Measurements from ENCODE around the gene CD59. TPM values are rescaled to one million over a fixed set of nuclear protein-coding genes. Genes with fewer than 3 reads are reported as not detected.

The CD59 gene, protein sequence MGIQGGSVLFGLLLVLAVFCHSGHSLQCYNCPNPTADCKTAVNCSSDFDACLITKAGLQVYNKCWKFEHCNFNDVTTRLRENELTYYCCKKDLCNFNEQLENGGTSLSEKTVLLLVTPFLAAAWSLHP
- total RNA-seq: 932 TPM
- long read RNA-seq, full-length matches to known transcripts: 341 of 439 reads
- long read RNA-seq, partial matches to known transcripts: 11 of 439 reads
- long read RNA-seq, other reads (novel, unspliced or antisense): 87 of 439 reads

DNA sequence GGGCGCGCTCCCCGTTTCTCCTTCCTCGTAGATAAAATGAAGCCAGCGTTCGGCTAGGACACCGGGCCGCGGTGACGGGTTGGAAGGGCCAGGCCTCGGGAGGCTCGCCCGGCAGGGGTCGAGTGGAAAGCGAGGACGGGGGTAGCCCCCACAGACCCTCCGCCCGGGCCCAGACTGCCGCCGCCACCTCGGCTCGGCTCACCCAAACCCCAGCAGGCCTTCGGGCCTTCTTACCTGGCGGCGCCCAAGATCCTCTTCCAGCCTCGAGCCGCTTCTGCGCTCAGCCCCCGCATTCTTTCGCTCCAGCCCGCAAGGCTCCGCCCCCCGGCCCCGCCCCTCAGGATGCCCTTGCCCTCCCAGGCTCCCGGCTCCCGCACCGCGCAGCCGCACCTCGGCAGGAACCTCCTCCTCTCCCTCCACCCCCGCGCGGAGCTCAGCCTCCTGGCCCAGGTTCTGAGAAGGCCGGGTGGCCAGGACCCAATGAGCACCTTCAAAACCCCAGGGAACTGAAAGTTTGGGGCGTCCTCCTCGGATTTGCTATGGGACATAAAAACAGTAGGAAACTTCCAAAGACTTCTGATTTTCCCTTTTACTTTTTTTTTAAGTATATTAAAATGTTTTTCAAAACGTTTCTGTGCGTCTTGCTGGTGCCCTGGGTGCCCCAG is at the start of gene CD59:
Gene CD59, minus strand, starts transcription at position 276 of the 665 bp plus-strand sequence. CDS start 13,978 bp downstream, outside the sequence.
- DNase-seq (ENCODE audit: low spot score): peak; percentile 99
- intact Hi-C loops (cut with DNase I): loop anchor here (5.0 kb wide), 2 partner anchors 374 to 479 kb away; partner anchors contain the start of gene HIPK3

DNA sequence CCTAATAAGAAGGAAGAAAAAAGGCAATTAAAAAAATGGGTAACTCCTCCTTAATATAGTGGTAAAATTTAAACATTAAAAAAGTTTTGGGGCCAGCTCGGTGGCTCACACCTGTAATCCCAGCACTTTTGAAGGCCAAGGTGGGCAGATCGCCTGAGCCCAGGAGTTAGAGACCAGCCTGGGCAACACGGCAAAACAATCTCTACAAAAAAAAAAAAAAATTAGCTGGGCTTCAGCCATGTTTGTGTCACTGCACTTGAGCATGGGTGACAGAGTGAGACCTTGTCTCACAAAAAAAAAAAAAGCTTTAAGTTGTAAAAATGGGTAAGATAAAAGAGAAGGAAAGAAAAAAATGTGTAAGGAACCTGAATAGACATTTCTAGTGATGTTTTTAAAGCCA is 49.4 kb upstream of the CD59 start:
- DNase-seq (ENCODE audit: low spot score): no peak
- intact Hi-C loops (cut with DNase I): no loop called here

DNA sequence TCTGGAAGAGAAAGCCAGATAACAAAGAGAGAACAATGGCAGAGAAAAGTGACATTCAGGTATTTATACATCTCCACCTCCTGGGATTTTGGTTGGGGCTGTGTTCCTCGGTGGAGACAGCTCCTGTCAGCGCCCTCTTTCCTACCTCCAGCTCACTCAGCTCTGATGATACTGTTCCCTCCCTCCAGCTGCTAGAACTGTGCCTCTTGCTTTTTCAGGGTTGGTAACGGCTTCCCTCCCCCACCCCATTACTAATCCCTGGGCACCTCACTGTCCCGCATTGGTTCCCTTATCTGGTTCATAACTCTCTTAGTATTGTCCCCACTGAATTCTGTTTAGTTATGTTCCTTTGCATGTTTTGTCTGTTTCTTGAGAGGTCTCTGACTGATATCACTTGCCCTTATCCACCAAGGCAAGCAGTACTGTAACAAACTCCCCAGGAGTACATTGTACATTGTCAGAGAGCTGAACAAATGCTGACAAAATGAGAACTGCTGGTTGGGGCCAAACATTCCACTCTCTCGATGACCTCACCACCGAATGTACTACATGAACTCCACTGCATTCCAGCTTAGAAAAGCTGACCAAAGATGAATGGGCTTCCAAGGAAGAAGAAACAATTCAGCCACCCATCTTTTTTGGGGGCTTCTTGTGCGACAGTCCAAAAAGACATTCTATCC is 43.8 kb upstream of the CD59 start:
- intact Hi-C loops (cut with DNase I): loop anchor here (10.0 kb wide), 1 partner anchor 615 kb away; the partner anchor contains the start of gene CSTF3
- no peak for DNase-seq (ENCODE audit: low spot score)

DNA sequence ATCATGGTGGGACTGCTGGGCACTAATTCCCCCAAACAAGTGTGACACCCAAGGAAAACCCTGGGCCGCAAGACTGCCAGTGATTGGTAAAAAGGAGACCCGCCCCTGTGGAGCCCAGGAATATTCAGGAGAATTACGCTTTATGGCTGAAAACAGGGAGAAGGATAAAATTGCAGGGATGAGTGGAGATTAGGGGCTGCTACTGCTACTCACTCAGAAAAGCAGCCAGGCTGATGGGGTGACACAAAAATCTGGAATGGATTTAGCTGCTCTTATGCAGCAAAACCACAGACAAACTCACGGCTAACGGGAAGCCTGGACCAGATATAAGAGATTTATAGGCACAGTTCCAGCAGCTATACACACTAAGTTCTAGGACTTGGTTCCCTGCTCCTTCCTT is 42.5 kb upstream of the CD59 start:
- no peak for DNase-seq (ENCODE audit: low spot score)
- intact Hi-C loops (cut with DNase I): loop anchor here (10.0 kb wide), 1 partner anchor 614 kb away; the partner anchor contains the start of gene CSTF3

DNA sequence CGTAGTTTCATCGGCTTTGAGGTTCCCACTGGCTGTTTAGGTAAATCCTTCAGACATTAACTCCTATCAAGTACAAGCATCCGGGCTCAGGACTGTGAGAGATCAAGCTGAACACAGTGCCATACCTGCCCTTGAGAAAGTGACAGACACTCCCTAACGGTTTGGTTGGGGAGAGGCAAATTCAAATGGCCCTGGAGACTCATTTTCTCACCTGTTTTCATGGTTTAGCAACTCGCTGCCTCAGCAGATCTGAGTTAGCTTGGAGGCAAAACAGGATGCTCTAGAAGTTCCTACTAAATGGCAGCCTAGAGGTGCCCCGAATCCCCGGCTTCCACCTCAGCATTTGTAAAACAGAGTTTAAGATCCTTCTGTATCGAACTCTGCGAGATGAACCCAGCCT is 41.7 kb upstream of the CD59 start:
- DNase-seq (ENCODE audit: low spot score): no peak
- intact Hi-C loops (cut with DNase I): loop anchor here (10.0 kb wide), 1 partner anchor 613 kb away; the partner anchor contains the start of gene CSTF3

DNA sequence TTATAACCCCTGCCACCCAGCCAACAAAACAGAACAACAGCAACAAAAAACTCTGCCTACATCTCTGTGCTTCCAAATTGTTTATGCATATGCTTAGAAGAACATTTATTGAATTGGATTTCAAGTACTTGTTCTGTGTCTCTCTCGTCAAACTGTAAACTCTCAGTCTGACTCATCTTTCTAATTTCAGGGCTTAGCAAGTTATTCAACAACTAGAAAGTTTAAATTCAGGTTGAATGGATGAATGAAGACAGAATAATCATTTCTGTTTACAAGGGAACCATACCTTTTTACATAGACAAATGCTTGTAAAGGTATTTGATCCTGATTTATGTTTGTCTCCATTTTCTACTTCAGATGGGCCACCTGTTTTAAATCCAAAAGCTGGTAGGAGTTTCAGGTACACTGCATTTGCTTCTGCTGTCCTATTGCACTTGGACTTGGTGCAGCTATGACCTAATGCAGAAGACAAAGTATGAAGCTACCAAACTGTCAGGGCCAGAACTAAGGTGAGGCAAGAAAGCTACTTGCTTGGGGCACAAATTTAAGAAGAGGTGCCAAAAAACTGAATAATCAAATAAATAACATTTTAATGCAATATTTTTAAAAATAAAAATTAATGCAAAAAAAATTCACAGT is 39.7 kb upstream of the CD59 start:
- intact Hi-C loops (cut with DNase I): loop anchor here (10.0 kb wide), 1 partner anchor 611 kb away; the partner anchor contains the start of gene CSTF3
- no peak for DNase-seq (ENCODE audit: low spot score)

DNA sequence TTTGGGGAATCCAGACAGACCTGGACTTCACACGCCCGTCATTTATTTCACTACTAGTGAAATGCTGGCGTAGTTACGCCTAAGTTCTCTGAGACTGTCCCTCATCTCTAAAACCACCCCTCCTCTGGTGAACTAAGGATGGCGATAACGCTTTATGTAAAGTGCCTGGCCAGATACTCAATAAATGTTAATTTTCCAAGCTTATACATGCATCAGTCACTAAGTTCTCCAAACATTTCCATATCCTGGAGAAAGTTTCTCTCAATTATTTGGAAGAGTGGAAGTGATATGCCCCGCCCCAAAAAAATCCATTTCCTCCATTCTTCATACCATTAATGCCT is 39.2 kb upstream of the CD59 start:
- no peak for DNase-seq (ENCODE audit: low spot score)
- intact Hi-C loops (cut with DNase I): loop anchor here (10.0 kb wide), 1 partner anchor 611 kb away; the partner anchor contains the start of gene CSTF3

DNA sequence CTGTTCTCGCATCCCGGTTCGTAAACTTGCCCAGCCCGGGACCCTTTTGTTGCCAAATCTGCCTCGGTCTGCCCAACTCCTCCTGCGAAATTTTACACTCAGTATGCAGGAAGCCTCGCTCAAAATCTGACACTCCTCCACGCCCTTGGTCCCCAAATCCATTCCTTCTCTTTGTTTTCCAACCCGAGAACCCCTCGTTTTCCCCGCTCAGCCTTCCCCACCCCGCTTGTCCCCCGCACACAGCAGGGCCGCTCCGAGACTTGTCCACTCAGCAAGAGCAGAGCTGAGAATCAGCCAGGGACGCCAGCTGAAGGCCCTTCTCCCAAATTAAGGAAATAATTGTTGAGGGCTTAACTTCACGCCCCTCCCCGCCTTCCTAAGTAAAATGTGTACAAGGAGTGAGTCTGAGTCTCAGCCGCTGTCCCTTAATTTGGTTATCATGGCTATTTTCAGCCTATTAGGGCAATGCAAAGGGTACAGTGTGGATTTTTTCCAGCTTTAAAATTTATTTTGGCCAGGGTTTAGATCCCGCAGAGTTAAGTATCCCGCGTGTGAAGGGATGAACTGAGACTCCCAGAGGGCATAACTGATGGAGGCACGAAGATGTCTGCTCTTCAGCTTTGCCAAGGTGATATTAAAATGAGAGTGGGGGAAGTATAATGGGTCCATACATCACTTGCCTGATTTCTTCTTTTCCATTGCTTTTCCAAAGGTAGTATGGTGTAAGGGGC is 38.7 kb upstream of the CD59 start:
- DNase-seq (ENCODE audit: low spot score): no peak
- intact Hi-C loops (cut with DNase I): loop anchor here (10.0 kb wide), 1 partner anchor 610 kb away; the partner anchor contains the start of gene CSTF3

DNA sequence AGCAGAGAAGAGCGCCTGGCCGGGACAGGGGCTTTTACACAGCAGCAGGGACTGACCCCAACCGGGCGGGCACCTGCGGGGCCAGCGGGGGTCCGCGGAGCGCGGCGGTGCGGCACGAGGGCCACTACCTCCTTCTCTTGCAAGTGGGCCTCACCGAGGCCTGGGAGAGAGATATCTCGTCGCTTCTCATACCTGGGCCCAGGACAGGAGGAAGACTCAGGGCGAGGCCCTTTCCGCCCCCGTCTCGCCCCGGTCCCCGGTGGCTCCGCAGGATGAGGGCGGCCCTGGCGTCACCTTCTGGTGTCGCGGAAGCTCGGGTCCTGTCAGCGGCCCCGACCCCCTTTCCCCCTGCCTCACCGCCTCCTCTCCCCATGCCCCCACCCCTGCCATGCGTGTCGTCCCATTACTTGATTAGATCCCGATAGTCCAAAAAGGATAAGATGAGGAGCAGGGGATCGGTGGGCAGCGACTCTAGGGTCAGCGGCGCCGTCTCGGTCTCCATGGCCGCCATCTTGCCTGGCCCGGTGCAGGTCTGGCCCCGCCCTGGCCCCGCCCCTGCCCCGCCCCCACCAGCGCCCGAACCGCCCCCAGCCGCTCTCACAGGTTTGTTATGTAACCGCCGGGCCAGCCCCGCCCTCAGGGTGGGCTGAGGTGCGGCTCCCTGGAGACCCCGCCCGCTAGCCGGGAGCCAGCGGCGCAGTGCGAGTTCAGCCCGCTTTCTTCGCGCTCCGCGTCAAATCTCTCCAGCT is 37.9 kb upstream of the CD59 start, which contains the start of gene FBXO3:
Gene FBXO3, minus strand, starts transcription at position 534 of the 749 bp plus-strand sequence. Its CDS starts 23 bp downstream, at position 511.
- intact Hi-C loops (cut with DNase I): loop anchor here (10.0 kb wide), 1 partner anchor 609 kb away; the partner anchor contains the start of gene CSTF3
- peak; percentile 94 for DNase-seq (ENCODE audit: low spot score)

DNA sequence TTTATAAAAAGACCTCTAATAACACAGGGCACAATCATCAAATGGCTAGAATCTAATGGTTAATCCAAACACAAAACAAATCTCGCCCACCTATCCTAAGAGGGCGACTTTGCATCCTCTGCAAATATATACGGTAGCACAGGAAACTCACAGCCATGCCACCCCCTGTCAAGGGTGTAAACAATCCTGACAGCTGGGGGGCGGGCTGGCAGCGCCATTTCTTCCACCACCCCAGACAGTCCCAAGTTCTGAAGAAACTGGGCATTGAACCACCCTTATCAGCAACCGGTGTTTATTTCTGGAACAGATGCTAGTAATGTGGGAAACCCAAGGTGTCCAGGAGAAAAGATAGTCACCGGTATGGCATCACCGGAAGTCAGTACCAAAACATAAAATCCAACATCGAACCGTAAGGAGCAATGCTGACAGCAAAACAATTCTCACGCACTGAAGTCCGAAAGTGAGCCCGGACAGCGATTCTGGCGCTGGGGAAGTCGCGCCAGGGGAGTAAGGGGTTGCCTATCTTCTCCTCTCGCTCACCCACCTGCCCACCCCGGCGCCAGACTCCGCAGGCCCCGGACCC is 37.3 kb upstream of the CD59 start:
- DNase-seq (ENCODE audit: low spot score): no peak
- intact Hi-C loops (cut with DNase I): loop anchor here (10.0 kb wide), 1 partner anchor 609 kb away; the partner anchor contains the start of gene CSTF3

DNA sequence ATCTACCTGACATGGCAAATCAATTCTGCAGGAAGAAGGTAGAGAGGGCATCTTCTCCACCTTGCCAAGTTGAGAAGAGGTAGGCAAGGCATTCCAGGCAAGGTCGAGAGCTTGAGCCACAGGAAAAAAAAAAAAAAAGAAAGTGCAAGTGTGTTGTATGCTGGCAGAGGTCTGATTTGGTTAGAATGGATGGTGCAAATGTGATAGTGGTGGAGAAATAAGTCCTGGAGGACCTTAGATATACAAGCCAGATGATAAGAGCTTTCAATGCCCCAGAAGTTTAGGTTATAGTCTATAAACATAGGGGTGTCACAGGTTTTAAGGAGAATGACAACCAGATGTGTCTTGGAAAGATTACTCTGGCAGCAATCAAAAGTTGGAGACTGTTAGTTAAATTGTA is 36.6 kb upstream of the CD59 start:
- DNase-seq (ENCODE audit: low spot score): no peak
- intact Hi-C loops (cut with DNase I): loop anchor here (10.0 kb wide), 1 partner anchor 608 kb away; the partner anchor contains the start of gene CSTF3

DNA sequence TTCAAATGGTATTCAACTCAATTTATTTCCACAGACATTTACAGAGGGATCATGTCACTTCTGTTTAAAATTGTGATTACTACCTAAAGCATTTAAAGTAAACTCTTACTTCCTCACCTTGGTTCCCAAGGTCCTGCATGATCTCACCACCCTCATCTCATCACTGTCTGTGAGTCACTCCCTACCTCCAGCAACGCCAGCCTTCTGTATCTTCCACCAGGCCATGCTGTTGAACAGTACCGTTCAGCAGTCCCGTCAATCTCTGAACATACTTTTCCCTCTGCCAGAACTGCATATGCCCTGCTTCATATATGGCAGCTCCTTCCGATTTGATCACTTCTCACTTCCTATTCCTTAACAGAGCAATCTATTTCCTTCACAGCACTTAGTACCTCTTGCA is 36.1 kb upstream of the CD59 start:
- no peak for DNase-seq (ENCODE audit: low spot score)
- intact Hi-C loops (cut with DNase I): loop anchor here (10.0 kb wide), 1 partner anchor 607 kb away; the partner anchor contains the start of gene CSTF3

DNA sequence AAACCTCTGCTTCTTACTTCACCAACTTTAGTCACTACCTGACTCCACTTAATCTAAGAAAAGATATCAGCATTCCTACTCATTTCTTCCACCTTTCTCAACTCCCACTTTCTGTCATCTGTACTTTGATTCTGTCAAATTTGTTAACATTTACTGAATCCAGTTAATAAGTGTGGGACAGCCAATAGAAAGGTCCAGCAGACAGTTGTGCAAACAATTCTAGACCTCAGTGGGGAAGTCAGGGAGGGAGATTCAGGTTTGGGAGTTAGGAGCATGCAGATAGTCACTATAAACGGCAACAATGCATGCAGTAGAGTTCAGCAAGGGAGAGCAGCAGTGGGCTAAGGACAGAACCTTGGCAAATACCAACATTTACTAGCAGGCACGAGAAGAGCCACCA is 34.0 kb upstream of the CD59 start:
- intact Hi-C loops (cut with DNase I): loop anchor here (10.0 kb wide), 1 partner anchor 605 kb away; the partner anchor contains the start of gene CSTF3
- DNase-seq (ENCODE audit: low spot score): no peak

DNA sequence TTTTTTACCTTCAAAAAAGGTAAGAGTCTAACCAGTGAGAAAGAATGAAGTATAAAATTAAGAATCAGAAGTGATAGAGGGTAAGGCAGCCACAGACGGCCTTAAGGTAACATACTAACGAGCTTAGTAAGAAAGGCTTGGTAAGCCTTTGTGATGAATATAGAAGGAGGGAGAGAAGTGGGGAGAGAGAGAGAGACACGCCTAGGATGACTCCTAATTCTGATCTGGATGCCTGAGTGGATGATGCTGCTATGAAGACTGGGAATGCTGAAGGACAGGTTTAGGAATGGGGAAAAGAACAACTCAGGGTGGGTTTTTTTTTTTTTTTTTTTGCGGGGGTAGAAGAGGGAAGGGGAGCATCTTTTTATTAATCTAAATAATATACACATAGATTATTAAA is 33.3 kb upstream of the CD59 start:
- intact Hi-C loops (cut with DNase I): no loop called here
- DNase-seq (ENCODE audit: low spot score): no peak

DNA sequence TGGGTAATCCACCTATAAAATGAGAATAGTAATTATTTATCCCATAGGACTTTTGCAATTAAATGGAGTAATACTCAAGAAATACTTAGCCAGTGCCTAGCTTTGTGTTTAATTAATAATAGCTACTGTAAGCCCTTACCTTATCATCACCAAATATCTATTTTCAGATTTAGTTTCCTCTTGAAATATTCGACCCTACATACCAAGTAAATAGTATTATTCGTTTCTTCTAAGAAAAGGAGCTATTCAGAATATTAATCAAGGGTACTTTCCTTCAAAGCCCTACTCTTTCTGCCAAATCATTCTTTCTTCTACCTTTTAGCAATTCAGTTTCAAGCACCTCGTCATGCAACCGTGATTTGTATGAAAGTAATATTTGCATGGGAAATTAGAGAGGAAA is 31.4 kb upstream of the CD59 start:
- no peak for DNase-seq (ENCODE audit: low spot score)
- intact Hi-C loops (cut with DNase I): no loop called here

DNA sequence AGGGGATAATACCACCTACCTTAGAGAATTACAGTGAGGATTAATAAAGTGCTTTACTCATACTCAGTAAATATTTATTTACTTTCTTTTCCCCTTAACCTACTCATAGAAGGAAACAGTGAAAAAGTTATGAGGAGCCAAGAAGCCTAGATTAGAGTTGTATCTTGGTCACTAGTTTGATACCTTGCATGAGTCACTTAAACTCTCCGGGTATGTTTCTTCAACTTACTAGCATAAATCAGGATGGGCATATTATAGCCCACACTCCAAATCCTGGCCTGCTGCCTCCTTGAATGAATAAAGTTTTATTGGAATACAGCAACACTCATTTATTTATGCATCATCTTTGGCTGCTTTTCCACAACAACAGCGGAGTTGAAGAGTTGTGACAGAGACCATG is 29.9 kb upstream of the CD59 start:
- intact Hi-C loops (cut with DNase I): no loop called here
- no peak for DNase-seq (ENCODE audit: low spot score)

DNA sequence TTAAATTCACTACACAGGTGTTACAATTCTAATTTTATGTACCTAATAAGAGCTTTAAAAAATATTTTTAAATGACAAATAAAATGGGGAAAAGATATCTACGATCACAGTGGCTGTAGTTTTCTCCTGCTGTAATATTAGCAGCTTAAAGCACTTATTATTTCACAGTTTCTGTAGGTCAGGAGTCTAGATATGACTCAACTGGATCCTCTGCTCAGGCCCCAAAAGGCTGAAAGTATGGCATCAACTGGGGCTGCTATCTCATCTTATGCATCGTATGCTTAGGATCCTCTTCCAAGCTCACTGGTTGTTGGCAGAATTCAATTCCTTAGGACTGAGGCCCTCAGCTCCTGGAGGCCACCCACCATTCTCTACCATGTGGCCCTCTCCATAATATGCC is 25.2 kb upstream of the CD59 start:
- no peak for DNase-seq (ENCODE audit: low spot score)
- intact Hi-C loops (cut with DNase I): no loop called here
